Skeletal muscle tissue (tissue), 4 donors: ENCODE results near the gene ADAMTS14. TPM values are rescaled to one million over a fixed set of nuclear protein-coding genes. Genes with fewer than 3 reads are reported as not detected.

Source experiments
- H3K27ac ChIP-seq: one replicate; pipeline ENCODE4 v1.7.0; 2013; ENCODE audit warnings: mild to moderate bottlenecking, low read depth, low read length, inconsistent platforms
- H3K27me3 ChIP-seq, 3 donors: one replicate each; pipeline ENCODE4 v1.7.0; 2013; ENCODE audit warnings: low read length in 3 of 3; ENCODE audit not compliant: control insufficient read depth in 3 of 3, insufficient read depth in 3 of 3
- H3K36me3 ChIP-seq, 3 donors: one replicate each; pipeline ENCODE4 v1.7.0; 2013; ENCODE audit warnings: low read length in 3 of 3; ENCODE audit not compliant: control insufficient read depth in 3 of 3, insufficient read depth in 3 of 3
- H3K4me1 ChIP-seq, 3 donors: one replicate each; pipeline ENCODE4 v1.7.0; 2013; ENCODE audit warnings: low read length in 3 of 3, mild to moderate bottlenecking in 3 of 3; ENCODE audit not compliant: control insufficient read depth in 3 of 3, insufficient read depth in 3 of 3
- H3K4me3 ChIP-seq, 3 donors: one replicate each; pipeline ENCODE4 v1.7.0; 2013; ENCODE audit warnings: low read length in 3 of 3
- H3K9ac ChIP-seq, 3 donors: one replicate each; pipeline ENCODE4 v1.7.0; 2013; ENCODE audit warnings: low read length in 3 of 3, mild to moderate bottlenecking in 3 of 3, moderate library complexity in 2 of 3, low read depth in 1 of 3
- H3K9me3 ChIP-seq, 3 donors: one replicate each; pipeline ENCODE4 v1.7.0; 2013; ENCODE audit warnings: low read length in 3 of 3; ENCODE audit not compliant: control insufficient read depth in 3 of 3
- total RNA-seq: library from RNA; depleted of rRNA; stranded (reverse); fragments of >200 nt; gene quantifications from one replicate; pipeline ENCODE4 v1.2.3, GENCODE V29; 2014
- donor health status: Osteomylitis.

ADAMTS14 gene
- total RNA-seq, 1 donor from 2014 or later: 5.7 TPM

- Histone ChIP-seq H3K9me3 (no peaks in the 10 kb centered on the region), H3K36me3 (no peaks in the 10 kb centered on the region), H3K27me3 (peaks cover 0 to 3% (median 2%) of the 10 kb centered on the region in 3 donors), H3K9ac (no peak overlapping the region), H3K4me3 (no peak overlapping the region), H3K27ac (no peak overlapping the region), H3K4me1 (peaks cover 0 to 11% (median 6%) of the 10 kb centered on the region in 3 donors)
Measured at GRCh38 chr10:70680899-70681730, 8.8 kb downstream of the ADAMTS14 start.

- no peaks in the 10 kb centered on the region for H3K36me3 ChIP-seq
- H3K9ac ChIP-seq: no peak overlapping the region
- H3K9me3 ChIP-seq: no peaks in the 10 kb centered on the region
- H3K4me3 ChIP-seq: no peak overlapping the region
- no peak overlapping the region for H3K27ac ChIP-seq
- peaks cover 0 to 3% (median 0%) of the 10 kb centered on the region in 3 donors for H3K27me3 ChIP-seq
- H3K4me1 ChIP-seq: peaks cover 0 to 11% (median 6%) of the 10 kb centered on the region in 3 donors
Measured at GRCh38 chr10:70681731-70682005, 9.4 kb downstream of the ADAMTS14 start.

GRCh38 chr10:70682920-70683600, 10.8 kb downstream of the ADAMTS14 start:
- no peaks in the 10 kb centered on the region for H3K27me3 ChIP-seq
- H3K27ac ChIP-seq: no peak overlapping the region
- no peak overlapping the region for H3K4me3 ChIP-seq
- H3K9ac ChIP-seq: no peak overlapping the region
- H3K9me3 ChIP-seq: no peaks in the 10 kb centered on the region
- H3K36me3 ChIP-seq: no peaks in the 10 kb centered on the region
- H3K4me1 ChIP-seq: peaks cover 0 to 11% (median 6%) of the 10 kb centered on the region in 3 donors

- Histone ChIP-seq H3K27ac (no peak overlapping the region), H3K27me3 (no peaks in the 10 kb centered on the region), H3K4me1 (peaks cover 0 to 11% (median 6%) of the 10 kb centered on the region in 3 donors), H3K9ac (no peak overlapping the region), H3K4me3 (no peak overlapping the region), H3K9me3 (no peaks in the 10 kb centered on the region), H3K36me3 (no peaks in the 10 kb centered on the region)
Measured at GRCh38 chr10:70683601-70683934, 11.3 kb downstream of the ADAMTS14 start.

GRCh38 chr10:70683940-70684339, 11.6 kb downstream of the ADAMTS14 start:
- H3K9me3 ChIP-seq: no peaks in the 10 kb centered on the region
- H3K4me1 ChIP-seq: peaks cover 0 to 11% (median 6%) of the 10 kb centered on the region in 3 donors
- H3K27ac ChIP-seq: no peak overlapping the region
- no peaks in the 10 kb centered on the region for H3K27me3 ChIP-seq
- no peak overlapping the region for H3K9ac ChIP-seq
- no peaks in the 10 kb centered on the region for H3K36me3 ChIP-seq
- no peak overlapping the region for H3K4me3 ChIP-seq

- H3K4me3 ChIP-seq: no peak overlapping the region
- H3K36me3 ChIP-seq: no peaks in the 10 kb centered on the region
- no peak overlapping the region for H3K9ac ChIP-seq
- peaks cover 0 to 10% (median 2%) of the 10 kb centered on the region in 3 donors for H3K4me1 ChIP-seq
- no peaks in the 10 kb centered on the region for H3K9me3 ChIP-seq
- no peaks in the 10 kb centered on the region for H3K27me3 ChIP-seq
- no peak overlapping the region for H3K27ac ChIP-seq
Measured at GRCh38 chr10:70684374-70684773, 12.1 kb downstream of the ADAMTS14 start.

GRCh38 chr10:70684839-70685454, 12.6 kb downstream of the ADAMTS14 start:
- Histone ChIP-seq H3K9me3 (no peaks in the 10 kb centered on the region), H3K4me1 (peaks cover 0 to 7% (median 0%) of the 10 kb centered on the region in 3 donors), H3K4me3 (no peak overlapping the region), H3K36me3 (no peaks in the 10 kb centered on the region), H3K27me3 (no peaks in the 10 kb centered on the region), H3K27ac (no peak overlapping the region), H3K9ac (peak overlapping the region in 1 of 3 donors; percentile 5)

GRCh38 chr10:70685455-70685911, 13.2 kb downstream of the ADAMTS14 start:
- H3K36me3 ChIP-seq: no peaks in the 10 kb centered on the region
- H3K27ac ChIP-seq: no peak overlapping the region
- no peaks in the 10 kb centered on the region for H3K9me3 ChIP-seq
- H3K4me1 ChIP-seq: peaks cover 0 to 7% (median 0%) of the 10 kb centered on the region in 3 donors
- no peaks in the 10 kb centered on the region for H3K27me3 ChIP-seq
- no peak overlapping the region for H3K4me3 ChIP-seq
- peak overlapping the region in 1 of 3 donors; percentile 5 for H3K9ac ChIP-seq

- no peak overlapping the region for H3K4me3 ChIP-seq
- no peak overlapping the region for H3K9ac ChIP-seq
- H3K36me3 ChIP-seq: no peaks in the 10 kb centered on the region
- H3K9me3 ChIP-seq: no peaks in the 10 kb centered on the region
- peaks cover 0 to 7% (median 0%) of the 10 kb centered on the region in 3 donors for H3K4me1 ChIP-seq
- H3K27ac ChIP-seq: no peak overlapping the region
- H3K27me3 ChIP-seq: peaks cover 0 to 4% (median 0%) of the 10 kb centered on the region in 3 donors
Measured at GRCh38 chr10:70688828-70689227, 16.5 kb downstream of the ADAMTS14 start.

GRCh38 chr10:70689661-70690060, 17.4 kb downstream of the ADAMTS14 start:
- Histone ChIP-seq H3K9ac (no peak overlapping the region), H3K27ac (no peak overlapping the region), H3K36me3 (no peaks in the 10 kb centered on the region), H3K4me3 (no peak overlapping the region), H3K4me1 (peaks cover 0 to 7% (median 0%) of the 10 kb centered on the region in 3 donors), H3K9me3 (no peaks in the 10 kb centered on the region), H3K27me3 (peaks cover 0 to 4% (median 0%) of the 10 kb centered on the region in 3 donors)
